HTR-8/SVneo (cell line): ENCODE data around the gene SOX6.
"Not testable (repeated sequence)": the region's sequence is repeated elsewhere in the genome, so short reads cannot be mapped to it uniquely, and the experiment has no call there.

Experiments used
- DNase-seq: peaks from one replicate; pipeline ENCODE4 v3.0.0; 2011; ENCODE audit warnings: low spot score, mixed read lengths; ENCODE audit not compliant: insufficient read length
- FAIRE-seq: peaks from 2 replicates; lab custom pipeline; 2011; peaks lifted over from hg19 to GRCh38; lab: Jason Lieb, UNC

Gene SOX6

DNA sequence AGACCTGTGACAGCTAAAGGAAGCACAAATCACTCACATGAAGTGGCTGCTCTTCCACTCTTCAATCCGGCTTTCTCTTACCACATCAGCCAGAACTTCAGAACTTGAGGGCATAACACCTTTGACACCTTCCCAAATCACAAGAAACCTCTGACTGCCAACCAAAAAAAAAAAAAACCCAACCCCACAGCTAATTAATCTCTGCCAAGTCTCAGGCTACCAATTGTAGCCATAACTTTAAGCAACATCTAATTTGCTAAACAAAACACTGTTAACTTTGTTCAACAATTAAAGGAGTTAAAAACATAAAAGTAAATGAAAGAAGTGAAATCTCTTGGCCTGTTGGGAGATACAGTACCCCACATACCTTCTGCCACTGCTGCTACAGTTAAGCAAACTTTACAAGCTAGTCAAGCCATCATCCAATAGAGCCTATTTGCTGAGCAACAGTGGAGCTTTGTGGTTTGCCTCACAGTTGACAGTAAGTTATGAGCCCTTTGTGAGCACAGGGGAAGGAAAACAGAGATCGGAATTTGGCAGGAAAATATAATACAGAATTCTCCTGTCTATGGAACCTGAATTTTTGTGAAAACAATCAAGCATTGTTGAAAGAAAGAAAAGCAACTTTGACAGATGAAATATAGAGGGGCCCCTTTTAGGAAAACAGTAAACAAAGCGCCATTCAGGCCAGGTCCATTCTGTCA, at the start of gene SOX6:
Gene SOX6 (minus strand): TSS at position 490 of the 704 bp plus-strand sequence. CDS start 15,298 bp downstream, outside the sequence.
- no peak for DNase-seq
- no peak for FAIRE-seq

DNA sequence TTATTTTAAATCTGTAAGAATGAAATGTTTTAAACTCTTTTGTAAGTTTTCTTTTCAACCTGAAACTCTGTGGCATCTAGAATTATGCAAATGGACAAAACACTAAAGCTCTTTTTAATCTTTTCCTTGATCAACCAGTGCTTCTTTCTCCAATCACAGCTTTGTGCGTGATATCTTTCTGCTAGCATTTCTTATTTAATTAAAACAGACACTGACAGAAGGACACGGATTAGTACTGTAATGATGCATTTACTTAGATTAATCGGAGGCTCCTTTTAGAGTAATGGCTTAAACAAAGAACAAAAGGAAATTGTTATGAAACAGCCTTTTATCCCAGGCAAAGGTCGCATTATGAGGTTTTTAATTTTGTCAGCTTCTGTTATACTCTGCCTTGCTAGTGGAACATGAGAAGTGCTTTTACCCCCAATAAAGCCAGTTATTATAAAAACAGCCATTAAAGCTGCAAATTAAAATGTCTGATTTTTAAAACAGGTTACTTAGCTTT, 48.5 kb upstream of the SOX6 start:
- FAIRE-seq, result no peak
- no peak for DNase-seq

DNA sequence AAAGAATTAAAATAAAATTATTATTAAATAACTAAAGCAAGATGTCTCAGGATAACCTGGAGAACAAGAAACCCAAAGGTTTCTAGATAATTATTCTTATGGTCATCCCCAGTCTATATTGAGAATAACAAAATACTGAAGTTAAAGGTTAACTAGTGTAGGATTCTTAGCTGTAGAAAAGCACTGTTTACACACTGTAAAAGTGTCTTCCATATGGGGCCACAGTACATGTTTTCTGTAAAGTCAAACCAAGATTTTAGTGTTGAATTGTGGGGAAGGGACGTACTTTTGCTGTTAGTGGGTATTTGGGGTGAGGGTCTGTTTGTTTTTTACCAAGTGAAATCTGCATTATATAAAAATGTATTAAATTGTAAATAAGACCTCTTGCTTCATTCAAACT, 47.5 kb upstream of the SOX6 start:
- FAIRE-seq, result no peak
- no peak for DNase-seq

DNA sequence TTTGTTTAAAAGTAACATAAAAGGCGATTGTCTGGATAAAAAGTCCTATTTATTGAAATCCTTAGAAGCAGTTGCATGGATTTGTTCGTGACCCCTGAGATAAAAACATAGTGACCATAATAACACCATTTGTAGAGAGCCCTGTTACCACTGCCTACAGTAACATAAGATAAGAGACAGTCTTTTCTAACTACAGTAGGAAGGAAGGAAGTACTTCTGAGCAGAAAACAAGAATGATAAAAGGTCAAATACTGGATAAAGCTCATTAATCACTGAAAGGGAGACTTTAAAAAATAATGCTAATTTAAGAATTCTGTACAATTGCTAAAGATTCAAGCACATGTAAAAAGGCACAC, 47.1 kb upstream of the SOX6 start:
- no peak for FAIRE-seq
- no peak for DNase-seq

DNA sequence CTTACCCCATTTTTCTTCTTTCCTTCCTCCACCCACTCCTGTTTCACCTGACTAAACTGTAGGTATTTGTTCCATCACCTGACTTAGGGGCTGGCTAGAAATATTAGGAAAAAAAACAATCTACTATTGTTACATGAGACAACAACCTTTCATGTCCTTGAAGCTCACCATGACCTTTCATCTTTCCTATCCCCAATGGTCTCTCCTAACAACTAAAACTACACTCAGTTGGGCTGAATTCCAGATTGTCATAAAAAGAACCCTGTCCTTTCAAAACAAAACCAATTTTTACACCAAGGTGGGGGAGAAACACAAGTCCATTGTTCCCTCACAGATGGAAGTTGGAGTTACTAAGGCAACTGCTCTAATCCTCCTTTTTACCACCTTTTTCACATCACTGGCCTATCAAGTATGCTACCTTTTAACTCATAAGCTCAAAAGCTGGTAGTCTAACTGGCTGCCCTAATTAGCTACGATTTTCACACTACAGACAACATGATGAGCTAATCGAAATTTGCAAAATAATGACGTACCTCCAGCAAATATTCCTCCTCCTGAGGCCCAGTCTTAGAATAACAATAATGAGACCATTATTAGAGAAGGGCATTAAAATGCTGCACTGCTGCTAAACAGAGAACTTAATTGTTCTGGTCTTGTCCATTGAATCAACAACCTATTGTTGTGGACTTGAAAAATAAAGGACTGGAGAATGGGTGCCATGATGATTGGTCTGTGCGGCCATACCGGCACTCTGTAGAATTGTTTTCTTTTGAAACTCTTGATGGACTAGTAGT, 46.5 kb upstream of the SOX6 start:
- no peak for FAIRE-seq
- no peak for DNase-seq

GRCh38 chr11:16397390-16397789, 41.0 kb upstream of the SOX6 start:
- FAIRE-seq, result no peak
- no peak for DNase-seq

GRCh38 chr11:16395601-16396000, 39.3 kb upstream of the SOX6 start:
- no peak for DNase-seq
- FAIRE-seq, result no peak

GRCh38 chr11:16394947-16395346, 38.6 kb upstream of the SOX6 start:
- FAIRE-seq (no peak), DNase-seq (no peak)

DNA sequence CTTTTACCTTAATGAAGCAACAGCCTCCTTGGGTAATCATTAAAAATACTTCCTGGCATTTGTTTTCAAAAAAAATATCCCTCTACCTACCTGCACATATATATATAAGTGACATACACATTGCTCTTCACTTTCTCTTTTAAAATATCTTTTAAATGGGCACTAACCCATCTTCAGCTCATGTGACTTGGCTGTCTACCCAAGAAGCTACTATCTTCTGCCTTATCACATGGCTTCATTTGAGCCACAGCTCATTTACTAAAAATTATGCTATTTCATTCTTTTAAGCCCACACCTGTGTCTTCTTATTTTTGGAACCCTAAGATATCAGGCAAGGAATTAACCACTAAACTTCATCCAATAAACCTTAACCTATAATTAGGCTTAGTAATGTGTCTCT, 37.0 kb upstream of the SOX6 start:
- no peak for FAIRE-seq
- DNase-seq, result no peak

GRCh38 chr11:16392616-16393015, 36.3 kb upstream of the SOX6 start:
- FAIRE-seq (no peak), DNase-seq (no peak)

DNA sequence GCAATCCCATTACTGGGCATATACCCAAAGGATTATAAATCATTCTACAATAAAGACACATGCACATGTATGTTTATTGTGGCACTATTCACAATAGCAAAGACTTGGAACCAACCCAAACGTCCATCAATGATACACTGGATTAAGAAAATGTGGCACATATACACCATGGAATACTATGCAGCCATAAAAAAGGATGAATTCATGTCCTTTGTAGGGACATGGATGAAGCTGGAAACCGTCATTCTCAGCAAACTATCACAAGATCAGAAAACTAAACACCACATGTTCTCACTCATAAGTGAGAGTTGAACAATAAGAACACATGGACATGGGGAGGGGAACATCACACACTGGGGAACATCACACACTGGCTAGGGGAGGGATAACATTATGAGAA, 34.5 kb upstream of the SOX6 start:
- FAIRE-seq, DNase-seq: not testable (repeated sequence)

- no peak for FAIRE-seq
- no peak for DNase-seq
These were observed 28.8 kb upstream of the SOX6 start for GRCh38 chr11:16385099-16385498.

GRCh38 chr11:16382638-16383380, 26.5 kb upstream of the SOX6 start:
- FAIRE-seq, result no peak

GRCh38 chr11:16382186-16382585, 25.8 kb upstream of the SOX6 start:
- no peak for FAIRE-seq
- DNase-seq, result no peak

More at GRCh38 chr11:16382638-16383380, 26.5 kb upstream of the SOX6 start:
- no peak for DNase-seq

DNA sequence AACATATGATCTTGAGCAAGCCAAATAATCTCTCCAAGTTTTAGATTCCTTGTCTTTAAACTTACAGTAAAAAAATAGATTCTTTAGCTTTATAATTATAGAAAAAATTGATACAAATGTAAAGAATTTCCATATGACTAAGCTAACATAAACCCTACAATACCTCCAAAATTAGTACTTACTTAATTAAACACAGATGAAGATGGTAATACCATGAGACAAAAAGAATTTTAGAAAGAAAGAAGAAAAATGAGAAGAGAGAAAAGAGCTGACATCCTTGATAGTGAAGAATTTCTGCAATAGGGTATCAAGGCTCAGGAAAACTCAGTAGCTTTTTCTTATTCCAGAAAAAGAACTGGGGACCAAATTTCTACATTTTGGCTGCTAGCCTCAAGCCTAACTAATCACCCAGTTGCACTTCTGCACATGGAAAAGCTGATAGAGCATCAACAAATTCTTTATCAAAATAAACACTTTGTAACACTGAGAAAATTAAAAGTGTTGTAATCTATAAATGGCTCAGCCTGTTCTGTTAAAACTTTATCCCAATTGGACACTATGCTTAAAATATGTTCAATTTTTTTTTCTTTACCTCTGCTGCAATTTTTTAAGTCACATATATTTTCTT, 24.7 kb upstream of the SOX6 start:
- DNase-seq, result no peak
- no peak for FAIRE-seq

DNA sequence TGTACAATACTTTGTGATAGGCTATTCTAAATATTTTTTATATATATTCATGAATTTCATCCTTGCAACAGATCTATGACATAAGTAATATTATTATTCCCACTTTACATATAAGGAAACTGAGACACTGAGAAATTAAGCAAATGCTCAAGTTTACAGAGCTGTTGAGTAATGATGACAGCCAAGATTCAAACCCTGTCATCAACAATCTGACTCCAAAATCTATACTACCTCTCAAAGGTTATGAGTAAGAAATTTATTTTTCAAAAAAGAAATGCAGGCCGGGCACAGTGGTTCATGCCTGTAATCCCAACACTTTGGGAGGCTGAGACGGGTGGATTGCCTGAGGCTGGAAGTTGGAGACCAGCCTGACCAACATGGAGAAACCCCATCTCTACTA, 22.6 kb upstream of the SOX6 start:
- DNase-seq (no peak), FAIRE-seq (no peak)

DNA sequence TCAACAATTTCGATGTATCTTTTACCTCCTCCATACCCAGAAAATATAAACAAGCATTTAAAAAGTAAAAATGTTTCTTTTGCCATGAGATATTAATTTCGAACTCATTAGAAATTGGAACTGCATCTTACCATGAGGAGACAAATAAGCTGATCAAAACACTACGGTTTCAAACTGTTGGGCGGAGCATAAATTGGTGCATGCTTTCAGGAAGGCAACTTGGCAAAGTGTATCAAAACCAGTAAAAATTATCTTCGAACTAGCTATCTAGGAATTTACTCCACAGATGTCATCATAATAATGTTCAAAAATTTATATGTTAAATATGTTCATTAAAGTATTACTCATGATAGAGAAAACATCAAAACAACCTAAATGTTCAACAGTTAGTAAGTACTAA, 21.4 kb upstream of the SOX6 start:
- no peak for DNase-seq
- FAIRE-seq, result no peak

- FAIRE-seq, DNase-seq: not testable (repeated sequence)
These were observed 19.3 kb upstream of the SOX6 start for GRCh38 chr11:16375664-16376063.

- DNase-seq (no peak), FAIRE-seq (no peak)
These were observed 17.4 kb upstream of the SOX6 start for GRCh38 chr11:16373768-16374167.

- no peak for DNase-seq
- FAIRE-seq, result no peak
These were observed 16.0 kb upstream of the SOX6 start for GRCh38 chr11:16372355-16372754.
